HG02852 (cell line): ENCODE data around the gene TECR.
"Not testable (repeated sequence)": the region's sequence is repeated elsewhere in the genome, so short reads cannot be mapped to it uniquely, and the experiment has no call there.

Experiments used
- ATAC-seq: cut with Tn5 transposase; IDR thresholded peaks from one replicate; pipeline ENCODE4 v1.9.1; 2021; ENCODE audit warnings: mild to moderate bottlenecking, moderate library complexity; ENCODE audit not compliant: unreplicated experiment

TECR gene, protein sequence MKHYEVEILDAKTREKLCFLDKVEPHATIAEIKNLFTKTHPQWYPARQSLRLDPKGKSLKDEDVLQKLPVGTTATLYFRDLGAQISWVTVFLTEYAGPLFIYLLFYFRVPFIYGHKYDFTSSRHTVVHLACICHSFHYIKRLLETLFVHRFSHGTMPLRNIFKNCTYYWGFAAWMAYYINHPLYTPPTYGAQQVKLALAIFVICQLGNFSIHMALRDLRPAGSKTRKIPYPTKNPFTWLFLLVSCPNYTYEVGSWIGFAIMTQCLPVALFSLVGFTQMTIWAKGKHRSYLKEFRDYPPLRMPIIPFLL

GRCh38 chr19:14529254-14530004 lies at the start of gene TECR:
Gene TECR, plus strand, starts transcription at chr19:14529594. Its CDS starts 103 bp downstream, at chr19:14529697.
- peak; percentile 90 for ATAC-seq

- ATAC-seq = no peak
These were observed 49.3 kb upstream of the TECR start for GRCh38 chr19:14479975-14480699.

- ATAC-seq = no peak
These were observed 48.7 kb upstream of the TECR start for GRCh38 chr19:14480700-14481079.

DNA sequence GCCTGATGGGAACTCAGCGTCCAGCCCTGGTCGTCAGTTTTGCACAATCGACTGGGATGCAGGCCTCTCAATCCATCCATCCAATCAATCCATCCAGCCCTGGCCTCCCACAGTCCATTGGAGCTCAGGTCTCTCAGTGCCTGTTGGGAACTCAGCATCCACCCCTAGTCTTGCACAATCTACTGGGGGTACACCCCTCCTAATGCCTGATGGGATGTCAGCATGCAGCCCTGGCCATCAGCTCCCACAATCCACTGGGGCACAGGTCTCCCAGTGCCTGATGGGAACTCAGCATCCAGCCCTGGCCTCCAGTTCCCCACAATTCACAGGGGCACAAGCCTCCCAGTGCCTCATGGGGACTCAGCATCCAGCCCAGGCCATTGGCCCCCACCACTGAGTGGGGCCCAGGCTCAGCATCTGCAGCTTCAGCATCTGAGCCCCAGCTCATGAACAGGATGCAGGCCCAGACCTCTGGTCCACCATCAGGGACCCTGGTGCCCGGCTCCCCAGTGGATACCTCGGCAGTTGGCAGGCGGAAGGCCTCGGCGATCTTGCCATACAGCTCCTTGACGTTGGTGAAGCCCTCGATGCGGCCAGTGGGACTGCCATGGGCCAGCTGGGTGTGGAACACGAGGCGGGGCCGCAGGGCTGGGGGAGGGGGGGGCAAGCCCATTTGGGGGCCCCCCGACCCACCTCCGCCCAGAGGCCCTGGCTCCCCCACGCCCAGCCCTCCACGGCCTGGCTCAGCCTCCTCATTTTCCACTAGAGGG lies 47.0 kb upstream of the TECR start:
- no peak for ATAC-seq

DNA sequence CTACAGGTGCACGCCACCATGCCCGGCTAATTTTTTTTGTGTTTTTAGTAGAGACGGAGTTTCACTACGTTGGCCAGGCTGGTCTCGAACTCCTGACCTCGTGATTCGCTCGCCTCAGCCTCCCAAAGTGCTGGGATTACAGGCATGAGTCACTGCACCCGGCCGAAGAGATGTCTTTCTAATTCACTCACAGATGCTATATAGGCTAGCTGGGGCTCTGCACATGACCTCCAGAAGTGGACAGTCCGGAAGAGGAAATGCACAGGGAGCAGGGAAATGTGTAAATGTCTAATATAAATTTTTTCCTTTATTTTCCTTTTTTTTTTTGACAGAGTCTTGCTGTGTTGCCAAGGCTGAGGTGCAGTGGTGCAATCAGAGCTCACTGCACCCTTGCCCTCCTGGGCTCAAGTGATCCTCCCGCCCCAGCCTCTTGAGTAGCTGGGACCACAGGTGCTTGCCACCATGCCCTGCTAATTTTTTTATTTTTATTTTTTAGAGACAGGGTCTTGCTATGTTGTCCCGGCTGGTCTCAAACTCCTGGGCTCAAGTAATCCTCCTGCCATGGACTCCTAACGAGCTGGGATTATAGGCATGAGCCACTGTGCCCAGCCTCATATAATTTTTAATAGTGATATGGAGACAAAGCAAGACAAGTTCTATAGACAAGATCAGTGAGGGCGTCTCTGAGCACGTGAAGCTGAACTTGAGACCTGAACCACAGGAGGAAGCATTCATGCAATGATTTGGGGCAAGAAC lies 41.8 kb upstream of the TECR start:
- no peak for ATAC-seq

- no peak for ATAC-seq
These were observed 36.5 kb upstream of the TECR start for GRCh38 chr19:14492756-14493337.

DNA sequence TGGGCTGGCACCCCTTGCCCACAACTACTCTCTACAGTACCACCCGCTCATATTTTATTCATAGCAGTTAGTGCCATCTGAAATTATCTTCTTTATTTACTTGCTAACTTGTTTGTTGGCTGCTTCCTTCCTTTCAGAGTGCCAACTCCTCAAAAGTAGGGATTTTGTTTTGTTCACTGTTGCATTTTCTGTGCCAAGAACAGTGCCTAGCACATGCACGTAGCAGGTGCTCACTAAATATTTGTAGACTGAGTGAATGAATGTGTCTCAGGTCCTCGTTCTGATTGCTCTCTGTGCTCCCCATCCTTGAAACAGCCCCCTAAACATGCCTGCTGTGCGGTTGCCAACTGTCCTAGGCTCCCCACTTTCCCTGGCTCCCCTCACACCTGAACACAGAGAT lies 35.0 kb upstream of the TECR start:
- ATAC-seq = no peak

DNA sequence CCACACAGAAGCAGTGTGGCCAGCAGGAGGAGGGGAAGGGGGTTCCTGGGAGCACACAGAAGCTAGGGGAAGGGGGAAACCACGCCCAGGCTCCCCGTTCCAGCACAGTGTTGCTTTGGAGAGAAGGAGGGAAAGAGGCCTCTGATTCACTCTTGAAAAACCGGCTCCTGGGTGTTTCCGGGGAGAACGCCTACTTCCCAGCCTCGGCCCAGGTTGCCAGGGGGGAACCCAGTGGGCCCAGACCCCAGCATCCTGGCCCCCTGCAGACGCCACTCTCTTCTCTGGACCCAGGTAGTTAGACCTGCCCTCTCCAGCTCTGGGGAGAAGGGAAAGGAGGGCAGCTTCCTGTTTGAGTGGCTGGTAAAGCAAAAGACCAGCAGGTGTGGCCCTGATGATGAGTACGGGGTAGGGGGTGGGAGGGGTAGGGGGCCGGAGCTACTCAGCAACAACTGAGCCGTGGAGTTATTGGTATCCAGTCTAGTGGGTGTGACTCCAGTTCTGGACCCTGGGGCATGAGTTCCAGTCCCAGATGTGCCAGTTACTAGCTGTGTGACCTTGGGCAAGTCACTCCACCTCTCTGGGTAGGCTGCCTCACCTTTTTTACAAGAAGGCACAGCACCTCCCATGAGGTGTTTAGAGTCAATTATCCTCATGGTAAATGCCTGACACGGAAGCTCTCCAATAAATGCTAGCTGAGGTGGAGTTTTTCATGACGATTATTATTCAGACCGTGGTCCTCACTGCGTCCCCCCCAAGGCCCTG lies 34.3 kb upstream of the TECR start:
- no peak for ATAC-seq

GRCh38 chr19:14495672-14496028 lies 33.7 kb upstream of the TECR start:
- ATAC-seq = no peak

- ATAC-seq = peak; percentile 68
These were observed 33.2 kb upstream of the TECR start, which contains the start of gene GIPC1 for GRCh38 chr19:14496029-14496833. Gene GIPC1, minus strand, starts transcription at chr19:14496127. Its CDS starts 13,151 bp downstream, at chr19:14482976.

DNA sequence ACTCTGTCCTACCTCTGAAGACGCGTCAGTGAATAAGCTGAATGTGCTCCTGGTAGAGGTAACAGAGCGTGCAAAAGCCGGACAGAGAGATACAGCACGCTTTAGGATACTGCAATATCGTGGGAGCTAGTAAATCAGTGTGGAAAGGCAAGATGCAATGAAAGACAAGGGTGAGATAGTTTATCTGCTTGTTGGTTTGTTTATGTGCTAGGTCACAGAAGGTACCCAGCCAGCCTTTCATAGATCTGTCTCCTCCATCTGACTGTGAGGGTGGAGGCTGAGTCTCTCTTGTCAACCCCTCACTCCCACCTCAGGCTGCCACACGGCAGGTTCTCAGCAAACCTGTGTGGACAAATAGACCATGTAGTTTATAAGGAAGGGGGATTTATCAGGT lies 32.6 kb upstream of the TECR start:
- no peak for ATAC-seq

GRCh38 chr19:14497228-14497921 lies 32.0 kb upstream of the TECR start:
- no peak for ATAC-seq

GRCh38 chr19:14502334-14503092 lies 26.9 kb upstream of the TECR start:
- no peak for ATAC-seq

- ATAC-seq = no peak
These were observed 26.1 kb upstream of the TECR start for GRCh38 chr19:14503285-14503684.

DNA sequence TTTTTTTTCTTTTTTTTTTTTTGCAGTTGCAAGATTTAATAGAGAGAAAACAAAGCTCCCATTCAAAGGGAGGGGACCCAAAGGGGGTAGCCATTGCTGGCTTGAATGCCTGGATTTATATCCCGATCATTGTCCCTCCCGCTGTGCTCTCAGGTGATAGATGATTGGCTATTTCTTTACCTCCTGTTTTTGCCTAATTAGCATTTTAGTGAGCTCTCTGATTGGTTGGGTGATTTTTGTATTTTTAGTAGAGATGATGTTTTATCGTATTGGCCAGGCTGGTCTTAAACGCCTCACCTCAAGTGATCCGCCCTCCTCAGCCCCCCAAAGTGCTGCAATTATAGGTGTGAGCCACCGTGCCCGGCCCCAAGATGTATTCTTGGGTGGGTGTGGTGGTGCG lies 24.8 kb upstream of the TECR start:
- ATAC-seq = not testable (repeated sequence)

DNA sequence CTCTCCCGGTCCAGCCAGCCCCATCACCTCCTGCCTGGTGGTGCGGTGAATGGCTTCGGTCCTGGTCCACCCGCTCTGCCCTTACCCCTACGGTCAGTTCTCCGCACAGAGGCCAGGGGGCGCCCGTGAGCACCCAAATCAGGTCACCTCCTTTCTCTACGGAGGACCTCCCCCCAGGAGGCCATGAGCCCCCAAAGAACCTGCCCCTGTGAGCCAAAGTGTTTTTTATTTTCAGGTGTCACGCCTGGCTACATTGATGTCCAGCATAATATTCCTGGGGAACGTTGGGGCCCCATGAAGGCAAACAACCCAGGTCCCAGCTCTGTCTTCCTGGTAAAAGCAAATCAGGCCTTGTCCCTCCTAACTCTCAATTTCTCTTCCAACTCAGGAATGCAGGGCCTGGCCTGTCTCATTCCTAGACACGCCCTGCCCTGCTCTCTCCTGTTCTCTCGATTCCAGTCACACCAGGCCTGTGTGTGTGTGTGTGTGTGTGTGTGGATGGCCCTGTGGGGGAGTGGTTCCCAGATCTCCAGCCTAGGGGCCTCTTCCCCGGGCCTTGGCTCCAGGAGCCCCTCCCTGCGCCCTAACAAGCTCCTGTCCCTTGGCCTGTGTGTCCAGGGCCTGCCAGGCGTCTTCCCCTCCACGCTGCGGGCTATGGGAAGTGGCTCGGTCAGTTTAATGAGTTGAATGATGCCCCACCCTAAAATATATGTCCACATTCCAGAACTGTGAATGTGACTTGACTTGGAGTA lies 23.7 kb upstream of the TECR start:
- ATAC-seq = no peak
